SU-DHL-6 (cell line): ENCODE results near the gene PIR.

Experiments used
- H2AFZ ChIP-seq: fragments of 200-600 bp; sonication (generic); 2 replicates; pipeline ENCODE4 v1.6.1; 2014; ENCODE audit warnings: low read depth, mild to moderate bottlenecking, moderate library complexity, mixed read lengths, antibody characterized with exemption, low read length; ENCODE audit not compliant: severe bottlenecking
- H3F3A ChIP-seq: fragments of 200-600 bp; shearing (Covaris generic); 2 replicates; pipeline ENCODE4 v1.6.0; 2016; ENCODE audit warnings: antibody characterized with exemption, mild to moderate bottlenecking; ENCODE audit not compliant: insufficient read depth
- H3K27ac ChIP-seq: fragments of 200-600 bp; sonication (generic); 2 replicates; pipeline ENCODE4 v1.5.1; 2016; ENCODE audit warnings: low read depth, mild to moderate bottlenecking, low read length, moderate library complexity, mixed read lengths
- H3K27me3 ChIP-seq: fragments of 200-600 bp; sonication (generic), shearing (Covaris generic); 2 replicates; pipeline ENCODE4 v1.6.0; 2014; ENCODE audit warnings: mild to moderate bottlenecking, low read length
- H3K36me3 ChIP-seq: fragments of 200-600 bp; sonication (generic); 2 replicates; pipeline ENCODE4 v1.6.1; 2014; ENCODE audit warnings: mild to moderate bottlenecking, low read length, mixed read lengths
- H3K4me2 ChIP-seq: fragments of 300-600, 200-600 bp; shearing (Covaris generic), sonication (generic); 2 replicates; pipeline ENCODE4 v1.6.0; 2014; ENCODE audit warnings: low read length, low read depth, mild to moderate bottlenecking; ENCODE audit not compliant: poor library complexity, severe bottlenecking
- H3K4me3 ChIP-seq: fragments of 200-600 bp; sonication (generic); 2 replicates; pipeline ENCODE4 v1.5.1; 2014; ENCODE audit warnings: antibody characterized with exemption, low read length, mild to moderate bottlenecking, mixed read lengths; ENCODE audit not compliant: insufficient read depth, poor library complexity, severe bottlenecking
- H3K79me2 ChIP-seq: fragments of 200-600 bp; sonication (generic); 2 replicates; pipeline ENCODE4 v1.6.1; 2014; ENCODE audit warnings: mild to moderate bottlenecking, low read length, moderate library complexity; ENCODE audit not compliant: insufficient read depth
- H3K9ac ChIP-seq: fragments of 200-600 bp; sonication (generic); 2 replicates; pipeline ENCODE4 v1.7.0; 2014; ENCODE audit warnings: mild to moderate bottlenecking, low read length
- H3K9me2 ChIP-seq: fragments of 200-600 bp; sonication (generic); replicated peaks from 2 replicates; pipeline ENCODE4 v1.6.1; 2014; ENCODE audit warnings: low read length; ENCODE audit not compliant: insufficient read depth
- H3K9me3 ChIP-seq: fragments of 200-600 bp; sonication (generic); 2 replicates; pipeline ENCODE4 v1.6.1; 2014; ENCODE audit warnings: low read length, mixed read lengths; ENCODE audit not compliant: insufficient read depth
- H4K20me1 ChIP-seq: fragments of 200-600 bp; sonication (generic); 2 replicates; pipeline ENCODE4 v1.6.1; 2014; ENCODE audit warnings: low read depth, mild to moderate bottlenecking, antibody characterized with exemption, low read length, moderate library complexity, mixed read lengths
- CTCF ChIP-seq: fragments of 200-600 bp; sonication (generic); IDR thresholded peaks from one replicate; pipeline ENCODE4 v1.5.1; 2017; ENCODE audit warnings: antibody characterized with exemption, mild to moderate bottlenecking, low read length, moderate library complexity; ENCODE audit not compliant: insufficient read depth, poor library complexity, severe bottlenecking
- EZH2phosphoT487 ChIP-seq: fragments of 200-600 bp; sonication (generic), shearing (Covaris generic); conservative IDR thresholded peaks from 2 replicates; pipeline ENCODE4 v1.6.1; 2018; ENCODE audit warnings: mild to moderate bottlenecking, antibody characterized with exemption, low read length, moderate library complexity, mixed read lengths

Gene PIR

GRCh38 chrX:15410947-15411346 is 82.2 kb downstream of the PIR start:
- H3K9me3 ChIP-seq: no peaks in the 10 kb centered on the region
- TF ChIP-seq EZH2phosphoT487 (no peak), CTCF (no peak)
- no peaks in the 10 kb centered on the region for H3K79me2 ChIP-seq
- H2AFZ ChIP-seq: no peak overlapping the region
- H3K9me2 ChIP-seq: no peaks in the 10 kb centered on the region
- H4K20me1 ChIP-seq: no peaks in the 10 kb centered on the region
- H3K4me2 ChIP-seq: no peak overlapping the region
- H3K27me3 ChIP-seq: no peaks in the 10 kb centered on the region
- H3K4me3 ChIP-seq: no peak overlapping the region
- no peak overlapping the region for H3K27ac ChIP-seq
- no peak overlapping the region for H3K9ac ChIP-seq
- H3F3A ChIP-seq: no peaks in the 10 kb centered on the region
- no peaks in the 10 kb centered on the region for H3K36me3 ChIP-seq

- no peak overlapping the region for H2AFZ ChIP-seq
- H3K9me2 ChIP-seq: no peaks in the 10 kb centered on the region
- no peaks in the 10 kb centered on the region for H3K36me3 ChIP-seq
- H3K9me3 ChIP-seq: no peaks in the 10 kb centered on the region
- no peak overlapping the region for H3K9ac ChIP-seq
- no peak overlapping the region for H3K4me3 ChIP-seq
- no peak overlapping the region for H3K27ac ChIP-seq
- TF ChIP-seq EZH2phosphoT487: no peak
- H3K79me2 ChIP-seq: no peaks in the 10 kb centered on the region
- H3K4me2 ChIP-seq: no peak overlapping the region
- no peaks in the 10 kb centered on the region for H3K27me3 ChIP-seq
- H3F3A ChIP-seq: no peaks in the 10 kb centered on the region
- H4K20me1 ChIP-seq: no peaks in the 10 kb centered on the region
Observed at GRCh38 chrX:15410430-15410829, 82.7 kb downstream of the PIR start.

- no peak overlapping the region for H3K4me2 ChIP-seq
- no peaks in the 10 kb centered on the region for H3K9me3 ChIP-seq
- no peaks in the 10 kb centered on the region for H3K27me3 ChIP-seq
- H3K36me3 ChIP-seq: no peaks in the 10 kb centered on the region
- no peak overlapping the region for H2AFZ ChIP-seq
- no peaks in the 10 kb centered on the region for H3F3A ChIP-seq
- H3K79me2 ChIP-seq: no peaks in the 10 kb centered on the region
- no peaks in the 10 kb centered on the region for H4K20me1 ChIP-seq
- no peak overlapping the region for H3K9ac ChIP-seq
- no peaks in the 10 kb centered on the region for H3K9me2 ChIP-seq
- no peak for TF ChIP-seq EZH2phosphoT487
- TF ChIP-seq CTCF: no peak
- H3K27ac ChIP-seq: no peak overlapping the region
- H3K4me3 ChIP-seq: no peak overlapping the region
Observed at GRCh38 chrX:15405846-15406245, 87.3 kb downstream of the PIR start.

- H2AFZ ChIP-seq: no peak overlapping the region
- H3K9ac ChIP-seq: no peak overlapping the region
- H3K79me2 ChIP-seq: no peaks in the 10 kb centered on the region
- no peak overlapping the region for H3K4me3 ChIP-seq
- TF ChIP-seq EZH2phosphoT487 (no peak), CTCF (no peak)
- H3K9me2 ChIP-seq: no peaks in the 10 kb centered on the region
- H3F3A ChIP-seq: no peaks in the 10 kb centered on the region
- H4K20me1 ChIP-seq: no peaks in the 10 kb centered on the region
- no peak overlapping the region for H3K4me2 ChIP-seq
- no peaks in the 10 kb centered on the region for H3K9me3 ChIP-seq
- H3K27ac ChIP-seq: no peak overlapping the region
- no peaks in the 10 kb centered on the region for H3K27me3 ChIP-seq
- H3K36me3 ChIP-seq: no peaks in the 10 kb centered on the region
Observed at GRCh38 chrX:15404401-15405096, 88.6 kb downstream of the PIR start.
